Activated CD4-positive, alpha-beta T cell treated with anti-CD3 and anti-CD28 coated beads, Interleukin-2, Interleukin-4, amounts not matched to agents 100 ng/mL and 50 ng/mL, durations not matched to agents 16 hours and 8 hours (primary cell): ENCODE measurements around the gene NOTCH1.

ENCODE experiments used
- DNase-seq: peaks from one replicate; pipeline ENCODE4 v3.0.0-alpha.2; 2020; ENCODE audit warnings: low spot score

NOTCH1 gene

DNA sequence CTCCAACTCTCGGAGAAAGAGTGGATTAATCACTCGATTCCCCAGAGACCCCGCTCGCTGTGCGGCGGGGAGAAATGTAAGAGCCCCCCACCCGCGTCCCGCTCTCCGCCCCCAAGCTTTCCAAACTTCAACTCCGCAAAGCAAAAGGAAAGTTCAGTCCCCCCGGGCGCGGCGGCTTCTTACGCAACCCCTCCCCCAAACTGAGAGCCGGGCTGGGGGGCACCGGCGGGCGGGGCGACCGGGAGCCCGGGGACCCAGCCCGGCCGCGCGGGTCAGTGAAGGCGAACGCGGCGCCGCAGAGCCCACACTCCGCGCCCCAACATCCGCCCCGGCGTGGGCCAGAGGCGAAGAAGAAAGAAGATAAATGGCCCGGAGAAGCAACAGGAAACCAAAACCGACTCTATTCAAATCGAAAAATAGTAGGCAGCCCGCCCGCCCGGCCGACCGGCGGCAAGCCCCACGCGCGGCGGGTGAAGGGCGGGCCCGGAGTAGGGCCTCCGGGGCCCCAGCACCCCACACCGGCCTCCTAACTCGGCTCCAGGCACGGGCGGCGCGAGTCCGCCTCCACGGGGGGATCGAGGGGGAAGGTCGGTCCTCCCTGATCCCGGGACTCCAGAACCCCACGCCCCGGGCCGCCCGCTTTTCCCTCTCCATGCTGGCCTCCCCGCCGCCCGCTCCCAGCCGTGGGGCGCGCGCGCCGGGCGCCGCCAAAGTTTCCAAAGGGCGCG is 720 bp downstream of the NOTCH1 start:
- peak; percentile 76 for DNase-seq

DNA sequence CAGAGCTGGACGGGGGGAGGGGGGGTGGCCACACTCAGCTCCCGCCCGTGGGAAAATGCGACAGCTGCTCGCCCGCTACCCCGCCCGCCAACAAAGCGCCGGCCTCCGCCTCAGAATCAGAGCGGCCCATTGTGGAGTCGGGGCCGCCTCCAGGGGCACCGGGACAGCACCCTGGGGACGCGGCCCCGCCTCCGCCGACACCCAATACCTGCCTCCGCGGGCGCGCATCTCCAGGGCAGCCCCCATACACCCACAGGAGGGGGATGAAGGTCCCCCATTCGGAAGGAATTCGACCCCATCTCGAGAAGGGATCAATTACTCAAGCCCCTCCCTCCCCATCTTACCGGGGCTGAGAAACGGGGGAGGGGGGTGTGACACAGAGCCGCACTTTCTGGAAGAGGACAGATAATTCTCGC is 1.3 kb downstream of the NOTCH1 start:
- DNase-seq = peak; percentile 44

DNA sequence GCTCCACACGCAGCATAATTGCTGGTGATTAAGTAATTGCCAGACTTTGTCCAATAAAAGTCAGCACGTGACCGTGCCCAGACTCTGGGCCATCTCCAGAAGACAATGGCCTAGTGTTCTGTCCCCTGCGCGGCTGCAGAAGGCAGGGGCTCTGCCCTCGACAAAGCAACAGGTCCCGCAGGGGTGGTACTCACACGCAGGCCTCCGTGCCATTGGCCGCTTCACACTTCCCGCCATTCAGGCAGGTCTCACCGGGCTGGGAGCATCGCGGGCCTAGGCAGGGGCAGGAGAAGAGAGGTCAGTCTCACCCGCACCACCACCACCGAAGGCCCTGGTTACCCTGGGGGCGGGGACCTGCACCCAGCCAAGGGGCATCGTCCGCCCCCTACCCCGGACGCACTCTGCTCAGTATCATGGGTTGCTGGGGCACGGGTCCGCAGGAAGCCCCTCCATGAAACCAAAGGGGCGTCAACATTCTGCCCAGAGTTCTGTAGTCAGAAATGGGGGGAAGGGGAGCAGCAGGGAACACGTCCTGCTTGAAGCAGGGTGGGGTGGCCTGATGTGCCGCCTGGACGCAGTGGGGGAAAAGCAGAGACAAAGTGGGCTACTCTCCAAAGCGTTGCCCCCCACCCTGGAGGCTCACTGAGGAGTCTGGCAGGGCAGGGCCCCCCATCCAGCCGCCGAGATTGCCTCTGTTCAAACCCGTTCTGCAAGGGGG is 1.9 kb downstream of the NOTCH1 start:
- no peak for DNase-seq

DNA sequence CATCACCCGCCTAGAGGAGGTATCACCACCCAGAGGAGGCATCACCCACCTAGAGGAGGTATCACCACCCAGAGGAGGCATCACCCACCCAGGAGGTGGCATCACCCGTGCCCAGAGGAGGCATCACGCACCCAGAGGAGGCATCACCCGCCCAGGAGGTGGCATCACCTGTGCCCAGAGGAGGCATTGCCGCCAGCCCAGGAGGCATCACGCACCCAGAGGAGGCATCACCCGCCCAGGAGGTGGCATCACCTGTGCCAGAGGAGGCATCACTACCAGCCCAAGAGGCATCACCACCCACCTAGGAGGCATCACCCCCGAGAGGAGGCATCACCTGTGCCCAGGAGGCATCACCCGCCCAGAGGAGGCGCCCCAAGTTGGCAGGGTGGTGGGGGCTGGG is 2.6 kb downstream of the NOTCH1 start:
- DNase-seq = no peak

DNA sequence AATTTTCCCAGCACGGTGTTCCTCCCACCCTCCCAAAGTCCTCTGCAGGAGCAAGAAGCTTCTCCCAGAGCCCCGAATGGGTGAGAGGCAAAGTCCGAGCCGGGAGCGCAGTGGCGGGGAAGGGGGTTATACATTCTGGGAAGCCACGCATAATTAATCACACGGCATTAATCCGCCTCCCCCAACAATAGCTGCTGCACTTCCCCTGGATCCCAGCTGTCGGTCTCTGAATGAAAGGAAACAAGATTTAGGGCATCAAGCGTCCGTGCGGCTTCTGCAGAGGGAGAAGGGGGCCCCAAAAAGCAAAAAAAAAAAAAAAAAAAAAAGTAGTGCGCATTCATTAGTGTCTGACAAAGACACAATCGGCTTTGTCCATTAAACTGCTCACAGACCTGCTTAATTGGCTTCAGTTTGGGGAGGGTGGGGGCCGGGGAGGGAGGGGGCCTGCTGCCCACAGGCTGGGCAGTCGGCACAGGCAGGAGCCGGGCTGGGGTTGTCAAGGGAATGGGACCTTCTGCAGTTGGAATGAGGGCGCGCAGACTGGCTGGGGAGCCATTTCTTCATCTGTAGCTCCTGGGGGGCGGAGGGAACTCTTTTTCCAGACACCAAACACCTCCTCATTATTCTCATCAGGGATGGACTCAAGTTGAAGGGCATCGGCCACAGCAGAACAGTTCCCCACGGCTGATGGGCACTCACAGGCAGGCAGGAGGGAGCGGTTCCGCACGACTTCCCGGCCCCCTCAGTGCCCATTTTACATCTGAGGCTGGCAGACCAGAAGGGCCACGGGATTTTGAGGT is 3.4 kb downstream of the NOTCH1 start:
- DNase-seq = no peak

DNA sequence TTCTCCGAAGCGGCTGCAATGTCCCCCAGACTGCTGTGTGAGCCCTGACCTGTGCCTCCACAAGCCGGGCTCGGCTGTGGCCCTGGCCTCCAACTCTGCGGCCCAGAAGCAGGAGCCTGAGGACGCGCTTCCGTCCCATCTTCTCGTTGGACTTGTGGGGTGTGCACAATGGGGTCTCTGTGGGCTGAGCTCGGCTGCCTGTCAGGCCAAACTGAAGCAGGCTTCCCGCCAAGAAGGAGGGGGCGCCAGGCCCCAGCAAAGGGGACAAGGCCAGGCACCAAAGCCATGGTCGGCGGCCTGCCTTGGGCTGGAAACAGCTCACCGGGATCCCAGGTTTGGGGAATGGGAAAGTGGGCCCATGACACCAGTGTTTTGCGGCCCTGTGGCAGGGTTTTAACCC is 4.1 kb downstream of the NOTCH1 start:
- no peak for DNase-seq

DNA sequence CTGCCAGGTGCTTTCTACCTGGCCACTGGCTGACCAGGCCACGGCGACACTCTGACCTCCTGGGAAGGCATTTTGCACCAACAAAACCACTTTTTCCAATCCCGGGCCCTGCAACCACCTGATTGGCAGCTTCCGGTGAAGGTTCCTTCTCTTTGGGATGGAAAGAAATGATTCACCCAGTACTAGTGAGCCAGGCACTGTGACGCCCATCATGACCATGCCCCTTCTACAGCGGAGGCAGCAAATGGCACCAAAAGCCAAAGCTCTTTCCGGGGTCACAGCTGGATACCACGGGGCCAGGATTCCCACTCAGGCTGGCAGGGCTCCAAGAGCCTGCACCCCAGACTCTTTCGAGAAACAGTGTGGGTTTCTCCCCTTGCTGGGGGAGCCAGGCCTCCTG is 4.7 kb downstream of the NOTCH1 start:
- no peak for DNase-seq

DNA sequence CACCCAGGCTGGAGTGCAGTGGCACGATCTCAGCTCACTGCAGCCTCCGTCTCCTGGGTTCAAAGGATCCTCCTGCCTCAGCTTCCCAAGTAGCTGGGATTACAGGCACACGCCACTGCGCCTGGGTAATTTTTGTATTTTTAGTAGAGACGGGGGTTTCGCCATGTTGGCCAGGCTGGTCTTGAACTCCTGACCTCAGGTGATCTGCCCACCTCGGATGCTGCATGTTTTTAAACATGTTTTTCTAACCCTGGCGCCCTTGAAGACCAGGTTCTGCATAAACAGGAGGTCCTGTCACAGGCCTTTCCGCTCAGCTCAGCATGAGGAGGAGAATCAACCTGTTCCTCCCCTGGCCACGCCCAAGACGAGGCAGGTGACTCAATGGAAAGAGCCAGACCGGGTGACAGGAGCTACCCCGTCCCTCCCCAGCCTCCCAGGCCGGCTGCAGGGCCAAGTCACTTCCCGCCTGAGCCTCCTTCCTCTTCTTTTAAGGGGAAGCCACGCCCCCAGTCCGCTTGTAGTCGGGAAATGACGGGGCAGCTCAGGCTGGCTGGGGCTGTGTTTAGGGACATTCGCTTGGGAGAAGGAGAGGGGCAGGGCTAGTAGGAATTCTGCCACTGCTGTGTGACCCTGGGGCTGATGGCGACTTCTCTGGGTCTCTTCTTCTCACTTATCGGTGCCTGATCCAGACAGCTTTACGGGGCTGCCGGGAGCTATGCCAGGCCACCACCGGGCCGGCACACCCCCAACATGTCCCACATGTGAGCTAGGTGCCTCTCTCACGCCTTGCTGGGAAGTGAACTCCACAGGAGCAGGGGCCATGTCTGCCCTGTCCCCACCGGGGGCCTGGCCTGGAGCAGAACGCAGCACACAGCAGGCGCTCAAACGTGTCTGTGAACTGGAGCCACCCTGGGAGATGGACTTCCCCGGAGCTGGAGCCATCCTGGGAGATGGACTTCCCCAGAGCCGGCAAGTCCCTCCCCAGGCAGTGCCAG is 6.1 kb downstream of the NOTCH1 start:
- DNase-seq = peak; percentile 97

DNA sequence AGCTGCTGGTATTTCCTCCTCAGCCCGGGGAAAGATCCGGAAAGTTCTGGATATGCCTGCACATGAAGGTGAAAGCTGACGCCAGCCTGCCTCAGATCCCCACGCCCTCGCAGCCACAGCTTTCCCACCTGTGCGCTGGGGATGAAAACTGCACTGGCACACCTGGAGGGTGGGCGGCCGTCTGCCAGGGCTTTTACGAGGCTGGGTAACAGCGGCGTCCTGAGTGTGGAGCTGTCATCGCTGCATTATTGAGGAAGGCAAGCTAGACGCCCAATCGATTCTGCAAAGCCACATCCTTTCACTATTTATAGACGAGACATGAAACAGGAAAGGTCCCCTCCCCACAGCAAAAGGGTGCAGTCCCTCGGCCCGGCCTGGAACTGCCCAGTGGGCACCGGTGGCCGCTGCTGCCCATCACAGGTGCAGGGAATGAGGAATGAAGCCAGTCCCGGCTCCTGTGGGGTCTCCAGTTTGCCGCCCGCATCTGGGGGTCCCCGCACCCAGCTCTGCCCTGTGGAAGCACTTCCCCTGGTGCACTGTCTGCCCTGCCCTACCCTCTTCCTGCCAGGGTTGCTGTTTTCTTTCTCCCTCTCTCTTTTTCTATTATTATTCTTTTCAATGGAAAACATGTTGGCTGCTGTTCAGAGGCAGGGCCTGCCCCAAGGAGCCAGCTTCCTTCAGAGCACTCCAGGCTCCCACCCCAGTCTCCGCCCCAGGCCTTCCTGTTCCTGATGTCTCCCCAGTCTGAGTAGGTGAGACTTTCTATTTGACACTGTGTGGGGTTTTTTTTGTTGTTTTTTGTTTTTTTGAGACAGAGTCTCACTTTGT is 7.0 kb downstream of the NOTCH1 start:
- peak; percentile 87 for DNase-seq

DNA sequence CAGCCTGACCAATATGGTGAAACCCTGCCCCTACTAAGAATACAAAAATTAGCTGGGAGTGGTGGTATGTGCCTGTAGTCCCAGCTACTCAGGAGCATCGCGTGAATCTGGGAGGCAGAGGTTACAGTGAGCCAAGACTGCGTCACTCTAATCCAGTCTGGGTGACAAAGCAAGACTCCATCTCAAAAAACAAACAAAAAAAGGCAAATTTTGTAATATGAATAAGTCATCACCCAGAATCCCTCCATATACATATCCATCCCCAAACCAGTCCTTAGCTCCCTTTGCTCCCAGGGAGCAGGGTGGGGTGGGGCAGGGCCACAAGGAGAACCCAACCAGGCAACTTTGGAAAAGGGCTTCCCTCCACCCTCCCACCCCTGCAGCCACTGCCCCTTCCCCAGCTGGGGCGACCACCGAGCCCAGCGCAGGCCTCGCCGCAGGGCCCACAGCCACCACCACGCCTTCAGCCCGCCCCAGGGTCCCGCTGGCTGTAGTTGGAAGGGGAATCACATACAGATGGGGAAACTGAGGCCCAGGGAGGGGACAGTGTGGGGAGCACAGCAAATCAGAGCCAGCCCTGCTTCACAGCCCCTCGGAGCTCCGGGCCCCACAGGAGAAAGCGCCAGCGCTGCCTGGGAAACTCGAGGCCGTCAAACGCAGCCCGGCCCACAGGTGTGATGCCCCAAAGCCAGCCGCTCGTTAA is 7.8 kb downstream of the NOTCH1 start:
- DNase-seq = no peak

DNA sequence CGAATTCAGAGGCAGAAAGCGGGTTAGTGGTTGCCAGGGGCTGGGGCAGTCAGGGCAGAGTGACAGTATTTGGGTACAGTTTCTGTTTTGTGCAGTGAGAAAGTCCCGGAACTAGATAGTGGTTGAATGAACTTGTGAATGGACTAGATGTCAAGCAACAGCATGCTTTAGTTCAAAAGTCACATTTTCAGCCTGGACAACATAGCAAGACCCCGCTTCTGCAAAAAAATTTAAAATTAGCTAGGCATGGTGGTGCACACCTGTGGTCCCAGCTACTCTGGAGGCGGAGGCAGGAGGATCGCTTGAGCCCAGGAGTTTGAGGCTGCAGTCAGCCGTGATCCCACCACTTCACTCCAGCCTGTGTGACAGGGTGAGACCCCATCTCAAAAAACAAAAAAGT is 8.4 kb downstream of the NOTCH1 start:
- no peak for DNase-seq

DNA sequence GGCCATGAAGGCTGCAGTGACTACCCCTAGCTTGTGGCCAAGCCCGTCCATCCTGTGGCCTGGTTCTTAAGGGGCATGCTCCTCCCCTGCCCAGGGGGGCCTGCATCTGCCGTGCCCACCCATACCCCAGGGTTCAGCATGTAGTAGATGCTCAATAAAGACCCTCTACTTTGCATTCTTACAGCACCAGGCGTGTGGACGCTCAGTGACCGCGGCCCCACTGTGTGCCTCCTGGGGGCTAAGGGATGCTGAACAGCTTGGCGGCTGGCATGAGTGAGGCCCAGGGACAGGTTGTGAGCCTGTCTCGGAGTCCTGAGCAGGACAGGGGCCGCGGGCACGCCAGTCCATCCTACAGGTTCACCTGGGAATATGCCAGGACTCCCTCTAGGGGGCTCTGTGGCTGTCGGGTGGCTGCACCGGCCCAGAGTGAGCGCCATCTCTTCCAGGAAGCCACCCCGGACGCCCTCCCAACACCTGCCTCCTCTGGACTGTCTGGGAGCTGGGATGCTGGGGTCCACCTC is 9.1 kb downstream of the NOTCH1 start:
- no peak for DNase-seq

DNA sequence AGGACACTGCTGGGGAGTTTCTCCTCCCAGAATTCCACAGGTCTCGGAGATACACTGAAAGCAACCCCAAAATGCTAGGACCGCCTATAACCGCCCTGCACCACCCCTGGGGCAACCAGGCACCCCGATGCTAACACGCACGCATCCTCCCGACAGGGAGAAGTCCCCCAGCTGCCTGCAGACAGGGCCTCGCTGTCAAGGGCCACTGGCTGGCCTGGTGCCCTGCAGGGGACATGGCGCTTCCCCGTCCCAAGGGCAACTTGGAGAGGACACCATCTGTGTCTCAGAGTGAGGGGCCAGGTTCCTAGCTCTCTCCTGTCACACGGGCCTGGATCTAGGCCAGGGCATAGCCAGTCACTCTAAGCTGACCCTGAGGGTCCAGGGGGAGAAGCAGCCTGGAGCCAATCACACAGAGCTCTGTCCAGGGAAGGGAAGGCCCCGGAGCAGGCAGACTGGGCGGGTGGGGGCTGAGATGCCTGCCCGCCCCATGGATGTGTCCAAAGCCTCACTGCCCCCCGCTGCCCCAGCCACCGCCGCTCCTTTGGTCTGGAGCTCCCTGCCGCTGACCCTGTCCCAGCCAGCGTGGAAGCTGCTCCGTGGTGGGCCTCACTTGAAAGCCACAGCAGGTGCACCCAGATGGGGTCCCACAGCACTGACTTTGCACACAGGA is 9.7 kb downstream of the NOTCH1 start:
- DNase-seq = no peak

DNA sequence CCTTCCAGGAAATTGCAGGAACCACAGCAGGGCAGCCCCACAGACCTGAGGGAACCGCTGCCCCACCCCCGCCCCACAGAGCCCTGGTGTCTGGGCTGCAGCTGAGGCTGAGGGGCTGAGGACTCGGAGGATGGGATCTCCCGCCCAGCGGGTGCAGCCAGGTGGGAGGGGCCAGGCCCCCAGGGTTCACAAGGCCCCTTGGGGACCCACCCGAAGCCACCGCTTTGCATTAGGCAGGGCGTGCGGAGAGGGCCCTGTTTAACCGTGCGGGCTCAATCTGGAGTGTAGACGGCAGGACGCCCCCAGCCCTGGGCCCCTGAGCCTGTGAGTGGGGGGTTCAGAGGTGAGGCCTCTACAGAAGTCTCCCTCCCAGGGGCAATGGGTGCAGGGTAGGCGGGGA is 10.8 kb downstream of the NOTCH1 start:
- DNase-seq = no peak

DNA sequence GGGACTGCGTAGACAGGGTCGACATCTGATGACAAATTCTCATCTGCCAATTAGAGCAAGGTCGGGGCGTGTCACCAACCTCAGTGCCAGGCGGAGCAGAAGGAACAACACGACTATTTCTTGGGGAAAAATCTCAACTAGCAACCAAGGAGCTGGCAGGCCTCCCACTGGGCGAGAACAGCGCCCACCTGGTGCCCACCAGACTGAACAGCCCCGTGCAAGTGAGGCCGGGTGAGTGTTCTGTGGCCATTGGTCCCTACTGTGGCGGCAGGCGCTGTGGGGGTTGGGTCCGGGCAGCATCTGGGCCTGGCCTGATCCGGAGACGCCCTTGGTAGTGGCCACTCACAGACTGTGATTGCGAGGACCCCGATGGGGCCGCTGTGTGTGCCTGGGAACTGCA is 11.5 kb downstream of the NOTCH1 start:
- no peak for DNase-seq

DNA sequence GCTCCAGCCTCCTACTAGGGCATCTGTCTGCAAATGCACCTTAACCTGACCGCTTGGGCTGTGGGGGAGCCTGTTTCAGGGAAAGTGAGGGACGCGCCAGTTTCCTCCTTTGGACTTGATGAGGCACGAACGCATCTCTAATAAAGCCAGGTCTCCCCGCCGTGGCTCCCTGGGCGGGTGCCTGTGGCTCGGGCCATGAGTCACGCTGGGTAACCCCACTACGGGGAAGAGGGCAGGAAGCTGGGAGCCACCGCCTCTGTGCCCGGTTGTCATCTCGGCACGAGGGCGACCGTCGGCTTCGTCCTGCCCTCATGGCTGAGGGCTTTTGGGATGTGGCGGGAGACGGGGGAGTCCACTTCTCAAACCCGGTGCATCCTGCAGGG is 12.1 kb downstream of the NOTCH1 start:
- DNase-seq = peak; percentile 85

DNA sequence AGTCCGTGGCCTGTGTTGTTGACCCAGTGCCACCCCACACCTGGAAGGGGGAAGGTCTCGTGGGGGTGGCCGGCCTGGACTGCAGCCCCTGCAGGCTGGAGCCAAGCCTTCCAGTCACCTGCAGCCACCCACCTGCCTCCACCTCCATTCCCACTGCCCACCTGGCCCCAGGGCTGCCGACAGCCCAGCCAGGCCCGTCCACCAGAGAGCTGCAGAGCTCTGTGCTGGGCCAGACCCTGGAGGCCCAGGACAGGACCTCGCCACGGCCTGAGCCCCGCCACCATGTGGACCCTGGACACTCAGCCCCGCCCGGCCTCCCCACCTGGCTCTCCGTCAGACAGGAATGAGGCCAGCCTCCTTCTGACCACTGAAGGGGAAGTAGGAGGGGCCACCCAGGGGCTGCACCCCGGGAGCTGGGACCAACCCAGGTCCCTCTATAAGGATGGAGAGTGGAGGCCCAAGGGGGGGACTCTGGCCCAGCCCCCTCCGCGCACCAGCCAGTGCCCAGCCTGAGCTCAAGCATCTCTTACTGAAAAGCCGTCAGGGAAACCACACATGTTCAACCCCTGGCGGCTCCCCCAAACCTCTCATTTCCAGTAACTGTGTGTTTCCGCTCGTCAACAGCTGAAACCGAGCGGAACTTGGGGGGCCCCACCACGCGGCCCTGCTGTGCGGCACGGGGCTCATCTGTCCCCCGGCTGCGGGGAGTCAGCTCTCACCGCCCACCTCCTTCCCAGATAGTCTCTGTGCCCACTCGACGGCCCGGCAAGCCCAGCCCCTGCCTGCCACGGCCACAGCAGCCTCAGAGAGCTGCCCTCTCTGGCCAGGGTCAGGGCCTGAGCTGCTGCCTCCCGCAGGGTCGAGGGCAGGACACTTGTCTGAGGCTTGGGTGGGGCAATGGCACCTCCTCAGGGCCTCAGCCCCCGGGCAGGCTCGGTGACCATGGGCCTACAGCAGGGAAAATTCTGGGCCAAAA is 12.8 kb downstream of the NOTCH1 start:
- DNase-seq = peak; percentile 63
